ENCODE data around the gene SLC35E3. TPM values are rescaled to one million over a fixed set of nuclear protein-coding genes. Genes with fewer than 3 reads are reported as not detected.
A peak's percentile ranks its signal among the peaks of the same experiment; 100 is the strongest.
"Not testable (repeated sequence)": the region's sequence is repeated elsewhere in the genome, so short reads cannot be mapped to it uniquely, and the experiment has no call there.

Gene SLC35E3
- total RNA-seq, 1 donor from 2014 or later, result 4.9 TPM

DNA sequence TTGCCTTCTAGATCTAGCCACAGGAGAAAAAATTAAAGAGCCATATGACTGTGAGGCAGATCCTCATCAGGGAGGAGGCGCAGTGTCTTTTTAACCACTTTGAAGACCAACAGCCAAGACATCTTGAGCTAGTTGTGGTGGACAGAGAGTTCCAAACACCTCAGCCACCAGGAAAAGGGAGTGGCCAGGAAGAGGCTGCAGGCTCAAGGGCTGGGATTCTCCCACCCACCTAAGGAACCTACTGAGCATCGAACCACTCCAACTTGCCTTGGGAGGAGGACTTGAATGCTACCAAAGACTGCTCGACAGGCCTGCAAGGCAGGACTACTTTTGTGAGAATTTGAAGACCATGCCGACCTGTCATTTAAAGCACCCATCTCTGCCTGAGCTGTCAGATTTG, 47.5 kb downstream of the SLC35E3 start:
- ATAC-seq, result no peak

DNA sequence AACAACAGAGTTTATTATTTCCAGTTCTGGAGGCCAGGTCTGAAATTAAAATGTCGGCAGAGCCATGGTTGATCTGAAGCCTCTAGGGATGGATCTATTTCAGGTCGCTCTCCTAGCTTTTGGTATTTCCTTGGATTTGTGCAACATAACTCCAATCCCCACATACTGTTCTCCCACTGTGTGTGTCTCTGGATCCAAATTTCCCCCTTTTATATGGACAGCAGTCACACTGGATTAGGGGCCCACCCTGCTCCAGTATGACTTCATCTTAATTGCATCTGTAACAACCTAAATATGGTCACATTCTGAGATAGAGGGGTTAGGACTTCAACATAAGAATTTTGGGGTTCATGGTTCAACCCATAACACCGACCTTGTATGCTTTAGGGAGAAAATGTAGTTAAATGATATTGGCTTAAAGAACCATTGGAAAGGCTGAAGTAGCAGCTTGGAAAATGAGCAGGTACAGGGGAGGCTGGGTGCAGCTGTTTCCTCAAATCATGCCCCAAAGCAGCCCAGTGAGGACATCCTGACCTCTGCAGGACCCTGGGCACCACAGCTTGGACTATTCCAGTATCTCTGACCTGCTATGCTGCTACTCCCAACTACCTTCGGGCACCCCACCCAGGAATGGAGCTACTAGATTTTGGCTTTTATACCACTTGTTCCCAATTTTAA, 48.1 kb downstream of the SLC35E3 start:
- DNase-seq (ENCODE audit: low spot score) (peak; percentile 19), ATAC-seq (no peak)

More for the DNA sequence above, 47.5 kb downstream of the SLC35E3 start:
- no peak for DNase-seq (ENCODE audit: low spot score)

DNA sequence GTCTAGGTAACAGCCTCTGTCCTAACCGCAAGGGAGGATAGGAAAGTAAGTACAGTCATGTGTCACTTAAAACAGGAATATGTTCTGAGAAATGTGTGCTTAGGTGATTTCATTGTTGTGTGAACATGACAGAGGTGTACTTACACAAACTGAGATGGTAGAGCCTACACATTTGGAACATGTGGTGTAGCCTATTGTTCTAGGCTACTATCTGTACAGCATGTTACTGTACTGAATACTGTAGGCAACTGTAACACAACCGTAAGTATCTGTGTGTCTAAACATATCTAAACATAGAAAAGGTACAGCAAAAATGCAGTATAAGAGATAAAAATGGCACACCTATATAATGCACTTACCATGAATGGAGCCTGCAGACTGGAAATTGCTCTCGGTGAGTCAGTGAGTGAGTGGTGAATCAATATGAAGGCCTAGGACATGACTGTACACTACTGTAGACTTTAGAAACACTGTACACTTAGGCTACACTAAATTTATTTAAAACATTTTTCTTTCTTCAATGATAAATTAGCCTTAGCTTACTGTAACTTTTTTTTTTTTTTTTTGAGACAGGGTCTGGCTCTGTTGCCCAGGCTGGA, 48.8 kb downstream of the SLC35E3 start:
- no peak for DNase-seq (ENCODE audit: low spot score)
- ATAC-seq, result no peak

DNA sequence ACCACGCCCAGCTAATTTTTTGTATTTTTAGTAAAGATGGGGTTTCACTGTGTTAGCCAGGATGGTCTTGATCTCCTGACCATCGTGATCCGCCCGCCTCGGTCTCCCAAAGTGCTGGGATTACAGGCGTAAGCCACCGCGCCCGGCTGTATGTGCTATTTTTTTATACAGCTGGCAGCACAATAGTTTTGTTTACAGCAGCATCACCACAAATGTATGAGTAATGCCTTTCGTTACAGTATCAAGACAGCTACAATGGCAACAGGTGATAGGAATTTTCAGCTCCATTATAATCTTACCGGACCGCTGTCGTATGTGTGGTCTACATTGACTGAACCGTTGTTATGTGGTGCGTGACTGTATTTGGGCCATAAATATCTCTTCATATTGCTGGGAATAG, 50.4 kb downstream of the SLC35E3 start:
- no peak for ATAC-seq
- no peak for DNase-seq (ENCODE audit: low spot score)

DNA sequence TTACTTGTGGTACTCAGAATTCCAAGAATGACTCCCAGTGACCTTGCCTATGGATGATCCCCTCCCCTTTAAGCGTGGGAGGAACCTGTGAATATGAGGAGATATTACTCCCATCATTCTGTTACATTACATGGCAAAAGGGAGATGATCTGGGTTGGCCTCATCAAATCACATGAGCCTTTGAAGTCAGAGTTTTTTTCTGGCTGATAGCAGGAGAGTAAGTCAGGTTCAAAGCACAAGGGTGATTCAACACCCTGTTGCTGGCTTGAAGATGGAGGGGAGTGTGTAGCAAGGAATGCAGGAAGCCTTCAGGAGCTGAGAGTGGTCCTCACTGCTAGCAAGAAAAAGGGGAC, 52.9 kb downstream of the SLC35E3 start:
- DNase-seq (ENCODE audit: low spot score) (no peak), ATAC-seq (no peak)

DNA sequence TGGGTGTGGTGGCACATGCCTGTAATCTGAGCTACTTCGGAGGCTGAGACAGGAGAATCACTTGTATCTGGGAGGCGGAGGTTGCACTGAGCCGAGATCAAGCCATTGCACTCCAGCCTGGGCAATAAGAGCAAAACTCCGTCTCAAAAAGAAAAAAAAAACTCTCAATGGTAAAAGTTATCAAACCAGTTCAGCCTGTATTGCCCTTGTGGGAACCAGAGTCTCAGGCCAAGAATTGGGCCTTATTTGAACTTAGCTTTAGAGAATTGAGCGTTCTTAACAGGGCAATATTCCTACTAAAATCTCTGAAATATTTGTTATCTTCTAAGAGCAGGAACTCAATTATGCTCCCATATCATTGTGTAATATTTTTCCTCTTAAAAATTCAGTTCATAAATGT, 54.3 kb downstream of the SLC35E3 start:
- DNase-seq (ENCODE audit: low spot score) (no peak), ATAC-seq (no peak)

DNA sequence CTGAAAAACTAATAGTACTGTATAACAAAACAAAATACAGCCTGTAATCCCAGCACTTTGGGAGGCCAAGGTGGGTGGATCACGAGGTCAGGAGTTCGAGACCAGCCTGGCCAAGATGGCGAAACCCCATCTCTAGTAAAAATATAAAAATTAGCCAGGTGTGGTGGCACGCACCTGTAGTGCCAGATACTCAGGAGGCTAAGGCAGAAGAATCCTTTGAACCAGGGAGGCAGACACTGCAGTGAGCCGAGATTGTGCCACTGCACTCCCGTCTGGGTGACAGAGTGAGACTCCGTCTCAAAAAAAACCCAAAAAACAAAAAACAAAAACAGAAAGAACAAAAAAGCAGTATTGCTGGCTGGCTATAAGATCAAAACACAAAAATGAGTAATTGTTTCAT, 55.1 kb downstream of the SLC35E3 start:
- not testable (repeated sequence) for ATAC-seq; DNase-seq (ENCODE audit: low spot score)

DNA sequence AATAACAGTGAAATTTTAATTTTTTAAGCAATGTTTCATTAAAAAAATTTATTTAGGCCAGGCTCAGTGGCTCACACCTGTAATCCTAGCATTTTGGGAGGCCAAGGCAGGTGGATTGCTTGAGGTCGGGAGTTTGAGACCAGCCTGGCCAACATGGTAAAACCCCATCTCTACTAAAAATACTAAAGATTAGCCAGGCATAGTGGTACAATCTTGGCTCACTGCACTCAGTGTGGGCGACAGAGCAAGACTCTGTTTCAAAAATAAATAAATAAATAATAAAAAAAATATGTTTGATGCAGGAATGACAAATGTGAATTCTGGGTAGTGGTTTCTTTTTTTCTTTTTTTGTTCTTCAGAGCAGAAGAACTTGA, 56.4 kb downstream of the SLC35E3 start:
- ATAC-seq; DNase-seq (ENCODE audit: low spot score): not testable (repeated sequence)

DNA sequence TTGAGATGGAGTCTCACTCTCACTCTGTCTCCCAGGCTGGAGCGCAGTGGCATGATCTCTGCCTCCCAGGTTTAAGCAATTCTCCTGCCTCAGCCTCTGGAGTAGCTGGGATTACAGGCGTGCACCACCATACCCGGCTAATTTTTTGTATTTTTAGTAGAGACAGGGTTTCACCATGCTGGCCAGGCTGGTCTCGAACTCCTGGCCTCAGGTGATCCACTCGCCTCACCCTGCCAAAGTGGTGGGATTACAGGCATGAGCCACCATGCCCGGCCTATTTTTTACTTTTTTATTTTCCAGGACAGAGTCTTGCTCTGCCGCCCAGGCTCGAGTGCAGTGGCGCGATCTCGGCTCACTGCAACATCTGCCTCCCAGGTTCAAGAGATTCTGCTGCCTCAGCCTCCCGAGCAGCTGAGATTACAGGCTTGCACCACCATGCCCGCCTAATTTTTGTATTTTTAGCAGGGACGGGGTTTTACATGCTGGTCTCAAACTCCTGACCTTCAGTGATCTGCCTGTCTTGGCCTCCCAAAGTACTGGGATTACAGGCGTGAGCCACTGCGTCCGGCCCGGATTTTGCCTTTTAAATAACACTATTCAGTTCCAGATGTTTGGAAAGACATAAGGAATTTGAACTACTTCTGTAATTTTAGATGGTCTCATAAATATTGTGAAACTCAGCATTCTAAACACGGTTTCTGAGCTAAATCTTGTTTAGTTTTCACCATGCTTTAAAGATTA, 57.1 kb downstream of the SLC35E3 start:
- not testable (repeated sequence) for DNase-seq (ENCODE audit: low spot score); ATAC-seq

DNA sequence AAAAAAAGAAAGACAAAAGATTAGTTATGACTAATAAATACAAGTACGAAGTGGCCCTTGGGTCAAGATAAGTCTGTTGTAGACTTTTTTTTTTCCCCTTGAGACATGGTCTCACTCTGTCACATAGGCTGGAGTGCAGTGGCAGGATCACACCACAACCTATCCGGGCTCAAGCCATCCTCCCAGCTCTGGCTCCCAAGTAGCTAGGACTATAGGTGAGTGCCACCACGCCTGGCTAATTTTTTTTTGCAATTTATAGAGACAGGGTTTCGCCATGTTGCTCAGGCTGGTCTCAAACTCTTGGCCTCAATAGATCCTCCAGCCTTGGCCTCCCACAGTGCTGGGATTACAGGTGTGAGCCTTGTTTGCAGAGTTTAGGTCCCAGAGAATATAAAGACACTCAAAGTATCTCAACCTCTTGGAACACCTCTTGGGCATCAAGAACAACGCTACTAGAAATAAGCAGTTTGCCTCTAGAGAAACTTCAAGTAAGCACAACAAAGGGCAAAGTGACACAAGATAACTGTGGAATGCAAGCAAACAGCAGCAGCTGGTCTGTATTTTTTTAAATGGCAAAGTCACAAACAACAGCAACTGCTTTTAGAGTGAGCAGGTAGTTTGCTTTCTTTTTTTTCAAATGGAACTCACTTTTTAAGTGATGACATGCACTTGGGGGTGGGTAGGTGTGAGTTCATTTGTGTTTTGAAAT, 58.1 kb downstream of the SLC35E3 start:
- DNase-seq (ENCODE audit: low spot score), result no peak
- no peak for ATAC-seq

DNA sequence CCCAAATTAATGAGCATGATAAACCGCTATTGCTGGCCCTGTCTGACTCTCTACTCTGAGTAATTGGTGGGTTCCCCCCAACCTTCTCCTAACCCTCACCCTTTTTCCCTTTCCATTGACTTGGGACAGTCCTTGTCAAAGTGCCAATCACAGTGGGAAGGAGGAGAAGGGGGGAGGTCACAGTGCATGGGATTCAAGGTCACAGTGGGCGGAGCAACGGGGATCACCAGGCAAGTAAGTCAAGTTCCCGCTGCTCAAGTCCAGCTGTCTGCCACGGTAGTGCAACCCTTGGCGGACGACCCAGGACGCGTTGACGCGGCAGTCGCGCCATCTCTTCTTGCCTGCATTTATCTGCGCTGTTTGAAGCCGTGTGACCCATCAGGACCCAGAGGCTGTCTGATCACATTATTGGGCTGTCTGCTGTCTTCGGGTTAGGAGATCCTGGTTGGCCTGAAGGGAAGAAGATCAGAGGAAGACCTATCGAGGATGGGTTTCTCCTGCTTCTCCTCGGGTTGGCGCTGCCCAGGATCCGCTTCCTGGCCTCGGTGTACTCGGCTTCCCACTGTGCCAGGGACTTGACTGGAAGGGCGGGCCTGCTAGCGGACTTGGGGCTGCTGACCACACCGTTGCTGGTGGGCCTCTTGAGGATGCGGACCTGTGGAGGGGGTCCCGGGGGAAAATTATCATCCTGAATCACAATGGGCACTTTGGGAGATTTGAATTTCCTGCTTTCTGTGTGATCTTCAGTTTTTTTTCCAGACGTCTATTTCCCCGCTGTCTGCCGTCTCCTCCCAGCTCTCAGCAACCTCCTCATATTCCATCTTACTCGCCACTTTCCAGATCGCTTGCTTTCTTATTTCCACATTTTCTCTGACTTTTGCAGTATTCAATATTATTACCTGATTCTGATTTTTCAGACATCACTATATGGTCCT, 58.9 kb downstream of the SLC35E3 start:
- DNase-seq (ENCODE audit: low spot score) (peak; percentile 82), ATAC-seq (peak; percentile 44)

DNA sequence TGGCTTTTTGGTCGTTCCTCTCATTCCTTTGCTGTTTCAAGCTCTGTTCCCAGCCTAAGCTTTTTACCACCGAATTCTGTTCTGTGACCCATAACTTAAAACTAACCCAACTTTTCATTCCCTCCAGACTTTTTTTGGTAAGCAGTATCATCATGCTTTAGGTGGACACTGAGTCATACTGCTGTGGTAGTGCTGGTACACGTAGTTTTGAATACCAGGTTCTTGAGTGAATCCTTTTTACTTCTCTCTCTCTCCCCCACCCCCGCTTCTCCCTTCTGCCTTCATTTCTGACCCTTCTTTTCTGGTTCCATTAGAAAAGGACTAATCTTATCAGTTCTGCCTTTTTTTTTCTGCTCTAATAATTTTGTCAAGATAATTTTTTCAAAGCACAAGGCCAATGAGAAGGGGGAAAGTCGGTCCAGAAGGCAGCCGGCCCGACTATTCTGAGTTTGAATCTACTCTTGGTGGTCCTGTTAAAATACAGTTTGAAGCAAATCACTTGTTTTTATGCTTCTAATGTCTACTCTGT, 59.7 kb downstream of the SLC35E3 start:
- no peak for DNase-seq (ENCODE audit: low spot score)

DNA sequence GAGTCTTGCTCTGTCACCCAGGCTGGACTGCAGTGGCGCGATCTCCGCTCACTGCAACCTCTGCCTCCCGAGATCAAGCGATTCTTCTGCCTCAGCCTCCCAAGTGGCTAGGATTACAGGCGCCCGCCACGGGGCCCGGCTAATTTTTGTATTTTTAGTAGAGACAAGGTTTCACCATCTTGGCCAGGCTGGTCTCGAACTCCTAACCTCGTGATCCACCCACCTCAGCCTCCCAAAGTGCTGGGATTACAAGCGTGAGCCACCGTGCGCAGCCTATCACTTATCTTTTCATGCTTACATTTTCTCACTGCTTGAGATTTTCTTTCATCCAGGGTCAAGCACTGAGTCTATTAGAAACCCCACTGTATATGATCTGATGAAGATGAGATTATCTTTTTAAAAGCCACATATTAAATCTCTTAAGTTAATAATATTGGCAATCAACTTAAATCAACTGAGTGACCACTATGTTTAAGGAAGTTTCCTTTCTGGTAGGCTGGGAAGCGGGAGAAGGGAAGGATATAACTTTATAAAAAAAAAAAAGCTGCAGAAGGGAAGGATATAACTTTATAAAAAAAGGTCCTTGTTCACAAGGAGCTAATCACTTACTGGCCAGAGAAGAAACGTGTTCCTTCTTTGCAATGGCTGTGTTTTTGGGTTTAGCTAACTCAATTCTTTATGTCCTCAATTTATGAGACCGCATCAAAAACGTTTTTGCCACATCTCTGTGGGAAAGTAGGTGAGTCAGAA, 60.7 kb downstream of the SLC35E3 start:
- DNase-seq (ENCODE audit: low spot score) (no peak), ATAC-seq (no peak)

More for the DNA sequence above, 59.7 kb downstream of the SLC35E3 start:
- ATAC-seq, result no peak

DNA sequence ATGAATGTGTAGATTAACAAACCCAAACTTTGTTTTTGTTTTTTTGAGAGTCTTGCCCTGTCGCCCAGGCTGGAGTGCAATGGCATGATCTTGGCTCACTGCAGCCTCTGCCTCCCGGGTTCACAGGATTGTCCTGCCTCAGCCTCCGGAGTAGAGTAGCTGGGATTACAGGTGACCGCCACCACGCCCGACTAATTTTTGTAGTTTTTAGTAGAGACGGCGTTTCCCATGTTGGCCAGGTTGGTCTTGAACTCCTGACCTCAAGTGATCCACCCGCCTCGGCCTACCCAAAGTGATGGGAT, 61.2 kb downstream of the SLC35E3 start:
- DNase-seq (ENCODE audit: low spot score), result peak; percentile 66
- ATAC-seq, result not testable (repeated sequence)

DNA sequence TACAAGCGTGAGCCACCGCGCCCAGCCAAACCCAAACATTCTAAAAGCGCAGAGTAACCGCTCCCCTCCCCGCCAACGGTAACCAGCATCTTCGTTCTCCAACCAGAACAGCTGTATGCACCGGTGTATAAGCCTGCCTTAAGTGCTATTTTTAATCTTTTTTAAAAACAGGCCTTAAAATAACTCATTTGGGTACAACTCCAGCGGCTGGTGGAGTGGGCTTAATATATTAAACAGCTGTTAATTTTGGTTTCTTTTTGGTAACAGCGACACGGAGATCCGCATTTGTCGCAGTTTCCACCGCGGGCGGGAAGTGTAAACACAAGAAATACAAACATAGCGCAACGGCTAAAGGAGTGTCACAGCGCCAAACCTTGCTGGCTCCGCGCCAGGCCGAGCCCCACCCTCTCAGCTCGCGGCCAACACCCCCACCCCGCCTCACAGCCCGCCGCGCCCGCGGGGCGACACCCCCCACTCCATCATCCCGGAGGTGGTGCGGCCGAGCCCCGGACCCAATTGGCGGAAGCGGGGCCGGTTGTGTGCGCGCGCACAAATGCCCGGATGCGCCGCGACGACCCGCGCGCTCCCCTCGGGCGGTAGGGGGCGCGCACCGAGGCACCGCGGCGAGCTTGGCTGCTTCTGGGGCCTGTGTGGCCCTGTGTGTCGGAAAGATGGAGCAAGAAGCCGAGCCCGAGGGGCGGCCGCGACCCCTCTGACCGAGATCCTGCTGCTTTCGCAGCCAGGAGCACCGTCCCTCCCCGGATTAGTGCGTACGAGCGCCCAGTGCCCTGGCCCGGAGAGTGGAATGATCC, 61.8 kb downstream of the SLC35E3 start, which contains the start of gene MDM2:
TSS of gene MDM2 (plus strand) at position 602 of the 812 bp plus-strand sequence. CDS start 301 bp downstream, outside the sequence.
- DNase-seq (ENCODE audit: low spot score), result peak; percentile 98
- ATAC-seq, result peak; percentile 85

DNA sequence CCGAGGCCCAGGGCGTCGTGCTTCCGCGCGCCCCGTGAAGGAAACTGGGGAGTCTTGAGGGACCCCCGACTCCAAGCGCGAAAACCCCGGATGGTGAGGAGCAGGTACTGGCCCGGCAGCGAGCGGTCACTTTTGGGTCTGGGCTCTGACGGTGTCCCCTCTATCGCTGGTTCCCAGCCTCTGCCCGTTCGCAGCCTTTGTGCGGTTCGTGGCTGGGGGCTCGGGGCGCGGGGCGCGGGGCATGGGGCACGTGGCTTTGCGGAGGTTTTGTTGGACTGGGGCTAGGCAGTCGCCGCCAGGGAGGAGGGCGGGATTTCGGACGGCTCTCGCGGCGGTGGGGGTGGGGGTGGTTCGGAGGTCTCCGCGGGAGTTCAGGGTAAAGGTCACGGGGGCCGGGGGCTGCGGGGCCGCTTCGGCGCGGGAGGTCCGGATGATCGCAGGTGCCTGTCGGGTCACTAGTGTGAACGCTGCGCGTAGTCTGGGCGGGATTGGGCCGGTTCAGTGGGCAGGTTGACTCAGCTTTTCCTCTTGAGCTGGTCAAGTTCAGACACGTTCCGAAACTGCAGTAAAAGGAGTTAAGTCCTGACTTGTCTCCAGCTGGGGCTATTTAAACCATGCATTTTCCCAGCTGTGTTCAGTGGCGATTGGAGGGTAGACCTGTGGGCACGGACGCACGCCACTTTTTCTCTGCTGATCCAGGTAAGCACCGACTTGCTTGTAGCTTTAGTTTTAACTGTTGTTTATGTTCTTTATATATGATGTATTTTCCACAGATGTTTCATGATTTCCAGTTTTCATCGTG, 62.6 kb downstream of the SLC35E3 start:
- ATAC-seq, result peak; percentile 58
- peak; percentile 88 for DNase-seq (ENCODE audit: low spot score)

DNA sequence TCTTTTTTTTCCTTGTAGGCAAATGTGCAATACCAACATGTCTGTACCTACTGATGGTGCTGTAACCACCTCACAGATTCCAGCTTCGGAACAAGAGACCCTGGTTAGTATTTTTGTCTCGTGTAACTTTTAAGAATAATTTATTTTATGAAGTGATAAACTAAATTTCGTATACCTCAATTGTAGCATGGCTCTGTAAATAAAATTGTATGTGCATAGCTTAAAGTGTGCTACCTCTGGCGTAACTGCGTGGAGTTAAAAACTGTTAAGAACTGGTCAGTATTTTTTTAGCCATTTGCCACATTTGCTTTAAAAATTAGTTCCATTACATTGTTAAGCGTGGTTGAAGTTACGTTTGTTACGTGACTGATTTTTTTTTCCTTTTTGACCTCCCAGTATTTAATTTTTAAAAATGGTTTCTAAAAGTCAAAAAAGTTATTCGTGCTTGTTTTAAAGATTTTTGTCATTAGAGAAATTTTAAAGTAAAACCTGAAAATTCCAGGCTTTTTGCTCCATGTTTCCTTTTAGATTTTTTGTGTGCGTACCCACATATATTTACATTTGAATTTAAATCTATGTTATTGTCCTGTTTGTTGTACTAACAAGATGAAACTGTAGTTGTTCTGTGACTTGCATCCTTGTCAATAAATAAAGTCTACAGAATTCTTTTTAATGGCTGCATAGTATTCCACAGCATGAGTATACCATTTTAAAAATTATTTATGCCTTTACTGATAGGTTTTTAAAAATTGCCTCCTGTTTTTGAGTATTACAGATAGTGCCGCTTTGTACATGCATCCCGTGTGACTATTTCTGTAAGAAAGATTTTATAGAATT, 63.4 kb downstream of the SLC35E3 start:
- ATAC-seq, result no peak
- DNase-seq (ENCODE audit: low spot score), result no peak
